ENCODE data around the gene TRMT2A. TPM values are rescaled to one million over a fixed set of nuclear protein-coding genes. Genes with fewer than 3 reads are reported as not detected.
"Not testable (repeated sequence)": the region's sequence is repeated elsewhere in the genome, so short reads cannot be mapped to it uniquely, and the experiment has no call there.

TRMT2A gene, protein sequence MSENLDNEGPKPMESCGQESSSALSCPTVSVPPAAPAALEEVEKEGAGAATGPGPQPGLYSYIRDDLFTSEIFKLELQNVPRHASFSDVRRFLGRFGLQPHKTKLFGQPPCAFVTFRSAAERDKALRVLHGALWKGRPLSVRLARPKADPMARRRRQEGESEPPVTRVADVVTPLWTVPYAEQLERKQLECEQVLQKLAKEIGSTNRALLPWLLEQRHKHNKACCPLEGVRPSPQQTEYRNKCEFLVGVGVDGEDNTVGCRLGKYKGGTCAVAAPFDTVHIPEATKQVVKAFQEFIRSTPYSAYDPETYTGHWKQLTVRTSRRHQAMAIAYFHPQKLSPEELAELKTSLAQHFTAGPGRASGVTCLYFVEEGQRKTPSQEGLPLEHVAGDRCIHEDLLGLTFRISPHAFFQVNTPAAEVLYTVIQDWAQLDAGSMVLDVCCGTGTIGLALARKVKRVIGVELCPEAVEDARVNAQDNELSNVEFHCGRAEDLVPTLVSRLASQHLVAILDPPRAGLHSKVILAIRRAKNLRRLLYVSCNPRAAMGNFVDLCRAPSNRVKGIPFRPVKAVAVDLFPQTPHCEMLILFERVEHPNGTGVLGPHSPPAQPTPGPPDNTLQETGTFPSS
- total RNA-seq (2014; rRNA removed; shearing (Covaris generic)) = 17.9 and 21.0 TPM in 2 replicates

DNA sequence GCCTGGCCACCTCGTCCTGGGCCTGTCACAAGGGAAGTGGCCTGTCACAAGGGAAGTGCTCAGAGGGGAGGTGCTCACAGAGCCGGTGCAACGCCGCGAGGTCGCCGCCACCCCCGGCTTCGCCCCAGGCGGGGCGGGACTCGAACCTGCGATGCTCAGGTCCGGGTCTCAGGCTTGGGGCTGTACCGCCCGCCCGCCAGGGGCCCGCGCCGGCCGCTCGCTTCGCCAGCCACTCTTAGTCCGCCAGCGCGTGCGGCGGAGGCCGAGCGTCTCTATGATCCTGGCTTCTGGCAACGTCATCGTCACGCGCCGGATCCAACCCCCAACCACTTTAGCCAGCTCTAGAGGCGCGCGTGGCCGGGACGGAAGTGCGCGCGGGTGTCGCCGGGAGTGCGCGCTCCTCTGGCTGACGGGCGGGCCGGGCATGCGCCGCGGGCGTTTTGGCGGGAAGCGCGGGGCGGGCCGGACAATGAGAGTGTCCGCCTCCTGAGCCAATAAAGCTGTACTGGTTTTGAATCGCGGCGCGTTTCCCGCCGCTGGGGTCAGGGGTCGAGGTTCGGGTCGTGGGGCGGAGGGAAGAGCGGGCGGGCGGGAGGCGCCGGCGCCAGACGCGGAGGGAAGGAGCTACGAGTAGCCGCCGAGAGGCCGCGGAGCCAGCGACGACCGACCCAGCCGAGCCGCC, at the start of gene TRMT2A:
Gene TRMT2A, minus strand, starts transcription at position 276 of the 682 bp plus-strand sequence. CDS start 320 bp downstream, outside the sequence.
- peak; percentile 93 for DNase-seq (ENCODE audit: low read depth)

DNA sequence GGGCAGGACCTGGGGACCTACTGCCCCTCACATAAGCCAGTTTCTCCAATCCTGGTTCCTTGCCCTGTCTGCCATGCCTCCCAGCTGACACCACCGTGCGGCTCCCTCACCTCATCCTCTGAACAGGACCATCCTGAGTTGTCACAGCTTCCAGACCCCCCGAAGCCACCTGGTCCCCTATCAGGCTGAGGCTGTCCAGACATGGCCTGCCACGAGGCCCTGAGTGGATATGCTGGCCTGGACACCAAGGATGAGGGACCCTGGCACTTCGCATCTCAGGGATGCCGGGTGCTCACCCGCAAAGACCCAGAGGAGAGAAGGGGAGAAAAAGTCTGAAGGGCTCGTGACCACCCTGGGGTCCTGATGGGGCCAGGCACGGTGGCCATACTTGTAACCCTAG, 49.7 kb upstream of the TRMT2A start:
- no peak for DNase-seq (ENCODE audit: low read depth)

DNA sequence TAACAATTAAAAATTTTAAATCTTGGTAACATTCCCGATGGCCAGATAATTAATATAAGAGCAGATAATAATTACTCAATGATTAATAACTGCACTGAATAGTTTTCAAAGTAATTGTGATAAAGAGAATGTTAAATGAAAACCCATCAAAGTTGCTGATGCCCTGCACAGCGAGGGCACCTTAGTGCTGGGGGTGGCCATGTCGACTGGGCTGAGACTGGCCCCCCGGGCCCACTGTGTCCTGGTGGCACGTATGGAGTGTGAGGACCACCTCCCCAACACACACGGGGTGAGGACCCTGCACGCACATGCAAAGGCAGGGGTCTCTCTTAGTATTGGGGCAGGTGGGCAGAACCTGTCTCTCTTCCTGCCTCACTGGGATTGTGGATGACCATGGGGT, 48.9 kb upstream of the TRMT2A start:
- DNase-seq (ENCODE audit: low read depth) = no peak

DNA sequence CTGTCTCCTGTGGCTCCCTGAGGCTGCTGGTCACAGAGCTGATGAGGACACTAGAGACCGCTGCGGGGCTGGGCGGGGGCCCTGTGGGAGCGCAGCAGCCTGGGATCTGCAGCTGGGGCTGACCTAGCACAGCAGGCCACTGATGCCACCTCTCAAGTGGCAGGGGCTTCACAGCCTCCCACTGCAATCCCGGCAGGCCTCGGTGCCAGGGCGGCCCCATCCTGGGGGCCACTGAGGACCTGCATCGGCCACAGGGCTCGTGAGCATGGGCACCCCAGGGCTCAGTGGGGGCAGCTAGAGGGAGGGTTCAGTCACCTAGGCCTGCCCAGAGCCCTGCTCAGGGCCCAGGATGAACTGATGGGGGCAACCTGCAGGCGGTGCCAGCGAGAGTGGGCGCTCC, 48.4 kb upstream of the TRMT2A start:
- DNase-seq (ENCODE audit: low read depth) = no peak

DNA sequence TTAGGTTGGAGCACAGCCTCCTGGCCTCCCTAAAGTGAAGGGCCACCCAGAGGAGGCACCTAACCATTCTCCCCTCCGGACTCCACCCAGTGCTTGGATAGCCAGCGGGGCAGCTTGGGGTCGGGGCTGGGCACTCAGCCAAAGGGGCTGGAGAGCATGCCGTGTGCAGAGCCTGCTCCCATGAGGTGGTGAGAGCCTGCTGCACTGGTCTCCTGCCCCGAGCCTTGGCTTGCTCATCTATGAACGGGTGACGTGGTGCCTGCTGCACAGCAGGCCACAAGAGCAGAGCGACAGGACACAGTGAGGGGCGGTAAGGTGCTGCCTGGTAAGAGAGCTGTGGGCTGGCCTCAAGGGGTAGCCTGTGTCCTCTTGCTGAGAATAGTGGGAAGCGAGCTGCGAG, 47.8 kb upstream of the TRMT2A start:
- DNase-seq (ENCODE audit: low read depth) = no peak

DNA sequence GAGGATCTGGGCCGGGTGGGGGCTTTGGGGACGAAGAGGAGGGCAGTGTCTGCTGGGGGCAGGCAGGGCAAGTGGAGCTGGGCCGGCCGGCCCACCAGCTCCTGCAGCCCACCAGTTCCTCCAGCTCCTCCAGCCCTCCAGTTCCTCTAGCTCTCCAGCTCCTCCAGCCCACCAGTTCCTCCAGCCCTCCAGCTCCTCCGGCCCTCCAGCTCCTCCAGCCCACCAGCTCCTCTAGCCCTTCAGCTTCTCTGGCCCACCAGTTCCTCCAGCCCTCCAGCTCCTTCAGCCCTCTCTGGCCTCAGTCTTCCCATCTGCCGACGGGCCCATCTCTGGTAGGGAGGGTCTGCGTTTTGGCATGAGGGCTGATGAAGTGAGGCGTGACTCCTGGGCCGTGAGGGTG, 43.0 kb upstream of the TRMT2A start:
- DNase-seq (ENCODE audit: low read depth) = no peak

DNA sequence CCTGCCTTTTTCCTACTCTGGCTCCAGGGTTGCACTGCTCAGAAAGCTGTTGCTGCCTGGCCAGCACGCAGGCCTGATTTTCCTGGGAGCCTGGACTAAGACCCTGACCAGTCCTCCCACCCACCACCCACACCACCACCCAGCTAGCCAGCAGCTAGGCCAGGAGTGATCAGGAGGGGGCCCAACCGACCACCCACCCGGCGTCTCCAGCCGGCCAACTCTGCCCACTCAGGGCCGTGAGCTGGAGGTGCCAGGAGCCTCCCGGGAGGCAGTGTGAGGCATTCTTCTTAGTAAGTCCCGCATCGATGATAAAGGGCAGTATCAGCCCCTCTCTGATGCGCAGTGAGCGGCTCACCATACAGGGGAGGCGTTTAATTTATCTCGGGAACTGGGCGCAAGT, 42.5 kb upstream of the TRMT2A start:
- not testable (repeated sequence) for DNase-seq (ENCODE audit: low read depth)

DNA sequence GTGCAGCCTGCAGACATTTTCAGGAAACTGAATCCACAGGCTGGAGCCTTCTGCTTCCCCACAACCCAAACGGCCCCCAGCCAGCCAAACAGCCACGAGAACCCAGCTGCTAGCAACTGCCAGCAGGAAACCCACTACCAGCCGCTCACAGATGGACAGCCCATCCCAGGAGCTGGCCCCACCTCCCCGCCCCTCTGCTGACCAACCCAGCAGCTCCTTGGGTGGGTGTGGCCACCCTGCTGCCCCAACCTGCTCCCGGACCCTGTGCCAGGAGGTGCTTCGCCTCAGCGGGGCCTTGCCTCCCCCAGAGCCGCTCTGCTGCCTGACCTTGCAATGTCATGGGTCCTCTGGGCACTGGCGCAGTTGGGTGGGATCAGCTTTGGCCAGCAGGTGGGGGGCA, 42.0 kb upstream of the TRMT2A start:
- no peak for DNase-seq (ENCODE audit: low read depth)

DNA sequence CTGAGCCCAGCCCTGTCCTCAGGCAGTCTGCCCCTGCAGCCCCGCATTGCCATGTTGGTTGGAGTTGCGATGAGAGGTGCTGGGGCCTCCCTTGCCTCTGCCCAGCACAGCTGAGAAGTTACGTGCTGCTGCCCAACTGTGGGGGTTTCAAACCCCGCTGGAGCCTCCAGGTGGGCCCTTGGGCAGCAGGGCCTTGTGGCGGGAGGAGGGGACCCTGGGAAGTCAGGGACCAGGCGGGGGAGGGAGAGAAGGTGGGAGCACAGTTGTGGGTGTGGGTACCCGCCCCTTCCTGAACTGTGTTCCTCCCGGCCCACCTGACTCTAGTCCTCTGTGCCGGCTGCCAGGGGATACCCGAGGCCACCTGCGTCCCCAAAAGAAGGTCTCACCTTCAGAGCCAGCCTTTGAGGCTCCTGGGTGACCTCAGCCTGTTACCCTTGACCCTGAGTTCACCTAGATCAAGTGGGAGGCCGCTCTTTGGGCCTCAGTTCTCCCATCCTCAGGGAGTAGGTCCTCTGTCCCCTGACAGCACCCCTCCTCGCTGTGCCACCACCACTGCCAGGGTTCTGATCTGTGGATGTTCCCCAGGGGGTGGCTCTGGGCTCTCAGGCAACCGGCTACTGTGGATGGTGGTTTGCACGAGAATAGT, 41.5 kb upstream of the TRMT2A start:
- no peak for DNase-seq (ENCODE audit: low read depth)

DNA sequence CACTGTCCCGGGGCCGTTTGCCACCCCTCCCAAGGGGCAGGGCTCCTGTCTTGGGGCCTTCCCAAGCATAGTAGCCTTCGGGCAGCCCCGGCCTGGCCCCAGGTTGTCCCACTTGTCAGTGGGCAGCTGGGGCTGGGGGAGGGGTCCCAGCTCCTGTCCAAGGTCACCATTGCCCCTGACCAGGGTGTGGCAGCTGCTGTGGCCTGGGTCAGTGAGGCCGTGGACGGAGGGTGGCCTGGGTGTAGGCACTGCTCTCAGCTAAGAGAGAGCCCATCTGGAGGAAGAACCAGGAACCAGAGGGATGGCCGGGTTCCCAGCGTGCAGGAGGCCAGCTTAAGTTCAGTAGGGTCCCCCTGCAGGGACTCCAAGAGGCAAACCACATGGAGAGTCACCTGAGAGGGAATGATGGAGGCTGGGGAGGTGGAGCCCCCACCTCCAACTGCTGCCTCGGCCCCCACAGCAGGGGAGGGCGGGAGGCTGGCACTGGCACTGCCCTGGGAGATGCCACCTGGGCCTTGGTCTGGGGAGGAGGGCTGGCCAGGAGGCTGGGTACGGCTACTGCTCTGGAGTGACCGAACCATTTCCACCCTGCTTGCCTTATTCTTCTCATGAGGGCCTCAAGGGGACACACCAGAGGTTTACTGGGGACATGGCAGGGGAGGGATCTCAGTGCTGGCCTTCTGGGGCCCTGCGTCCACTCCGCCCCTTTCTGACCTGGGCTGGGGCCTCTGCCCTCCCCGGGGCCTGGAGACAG, 40.6 kb upstream of the TRMT2A start:
- DNase-seq (ENCODE audit: low read depth) = no peak

DNA sequence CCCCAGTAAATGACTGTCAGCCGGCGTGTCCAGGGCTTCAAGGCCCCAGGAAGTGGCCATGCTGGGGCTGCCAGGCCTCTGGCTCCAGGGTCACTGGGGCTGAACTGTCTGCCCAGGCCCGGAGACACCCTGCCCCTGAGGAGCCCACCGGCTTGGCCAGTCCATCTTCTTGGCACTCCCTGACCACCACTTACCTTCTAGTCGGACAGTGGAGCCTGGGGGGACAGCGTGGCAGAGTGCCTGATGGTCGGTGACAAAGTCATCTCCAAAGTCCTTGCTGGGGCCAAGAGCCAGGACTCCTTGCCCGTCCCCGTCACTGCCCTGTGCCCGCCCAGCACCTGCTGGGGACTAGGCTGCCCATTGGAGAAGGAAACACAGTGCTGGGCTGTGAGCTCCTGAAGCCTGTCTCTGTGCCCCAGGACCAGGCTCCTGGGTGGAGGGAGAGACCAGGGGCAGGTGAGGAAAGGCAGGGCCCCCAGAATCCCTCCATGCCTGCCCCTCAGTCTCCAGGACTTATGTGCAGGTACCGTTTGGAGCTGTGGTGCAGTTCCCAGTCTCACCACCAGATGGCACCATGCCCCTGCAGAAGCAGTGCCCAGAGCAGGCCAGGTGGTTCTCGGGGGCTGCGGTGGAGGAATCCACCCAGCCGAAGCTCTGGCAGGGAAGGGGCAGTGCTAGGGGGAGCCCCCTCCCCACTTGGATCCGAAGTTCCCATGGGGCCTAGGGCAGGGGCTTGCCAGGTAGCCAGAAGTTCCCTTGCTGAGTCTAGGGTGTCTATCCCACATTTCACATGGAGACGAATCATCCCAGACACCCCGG, 39.8 kb upstream of the TRMT2A start:
- peak; percentile 48 for DNase-seq (ENCODE audit: low read depth)

DNA sequence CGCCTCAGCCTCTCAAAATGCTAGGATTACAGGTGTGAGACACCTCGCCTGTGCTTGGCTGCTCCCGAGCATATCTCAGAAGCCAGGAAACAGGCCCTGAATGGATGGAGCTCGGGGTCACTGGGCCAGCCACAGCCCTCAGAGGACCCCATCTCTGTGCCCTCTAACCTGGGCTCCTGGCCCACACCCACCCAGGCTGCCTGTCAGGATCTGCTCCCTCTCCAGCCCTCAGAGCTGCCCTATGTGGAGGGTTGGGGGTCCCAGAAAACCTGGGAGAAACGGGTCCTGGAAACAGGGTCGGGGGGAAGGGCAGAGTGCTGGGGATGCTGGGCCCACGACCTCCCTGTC, 39.0 kb upstream of the TRMT2A start:
- DNase-seq (ENCODE audit: low read depth) = no peak

DNA sequence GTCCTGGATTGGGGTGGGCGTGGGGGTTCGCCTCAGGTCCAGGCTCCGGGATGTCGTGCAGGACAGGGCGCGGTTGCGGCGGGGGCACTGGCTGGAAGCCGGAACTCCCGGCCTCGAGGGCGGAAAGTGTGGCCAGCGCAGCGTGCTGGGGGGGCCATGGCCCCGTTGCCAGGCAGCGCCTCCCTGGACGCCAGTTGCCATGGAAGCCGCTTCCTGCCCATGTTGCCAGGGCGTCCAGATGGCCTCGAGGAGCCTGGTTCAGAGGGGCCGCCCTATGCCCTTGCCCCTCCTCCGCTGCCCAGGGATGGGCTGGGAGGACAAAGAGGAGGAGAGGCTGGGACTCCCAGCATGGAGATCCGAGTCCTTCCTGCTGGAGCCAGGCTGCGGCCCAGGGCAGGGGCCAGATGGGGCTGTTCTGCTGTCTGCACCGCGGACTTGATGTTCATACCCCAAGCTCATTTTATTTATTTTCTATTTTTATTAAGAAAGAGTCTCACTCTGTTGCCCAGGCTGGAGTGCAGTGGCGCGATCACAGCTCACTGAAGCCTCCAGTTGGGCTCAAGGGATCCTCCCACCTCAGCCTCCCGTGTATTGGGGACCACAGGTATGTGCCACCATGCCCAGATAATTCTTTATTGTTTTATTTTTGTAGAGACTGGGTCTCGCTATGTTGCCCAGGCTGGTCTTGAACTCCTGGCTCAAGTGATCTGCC, 38.5 kb upstream of the TRMT2A start:
- DNase-seq (ENCODE audit: low read depth) = peak; percentile 78

DNA sequence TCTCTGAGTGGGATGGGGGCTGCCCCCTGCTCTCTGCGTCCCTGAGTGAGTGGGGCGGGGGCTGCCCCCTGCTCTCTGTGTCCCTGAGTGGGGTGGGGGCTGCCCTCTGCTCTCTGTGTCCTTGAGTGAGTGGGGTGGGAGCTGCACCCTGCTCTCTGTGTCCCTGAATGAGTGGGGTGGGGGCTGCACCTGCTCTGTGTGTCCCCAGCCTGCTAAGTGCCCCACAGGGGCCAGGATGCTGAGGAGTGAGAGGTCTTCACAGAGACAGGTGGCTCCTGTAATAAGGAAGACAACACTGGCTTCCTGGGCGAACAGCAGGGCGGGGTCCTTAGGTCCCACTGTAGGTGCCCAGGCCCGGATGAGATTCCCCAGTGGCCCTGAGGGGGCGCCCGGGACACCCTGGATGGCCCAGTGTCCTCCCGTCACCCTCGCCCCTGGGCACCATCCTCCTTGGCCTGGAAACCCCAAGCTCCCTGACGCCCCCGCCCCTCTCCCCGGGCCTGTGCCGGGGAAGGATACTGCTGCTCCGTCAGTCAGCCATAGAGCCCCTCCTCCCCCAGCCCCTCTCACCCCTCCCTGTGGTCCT, 37.7 kb upstream of the TRMT2A start:
- DNase-seq (ENCODE audit: low read depth) = no peak

DNA sequence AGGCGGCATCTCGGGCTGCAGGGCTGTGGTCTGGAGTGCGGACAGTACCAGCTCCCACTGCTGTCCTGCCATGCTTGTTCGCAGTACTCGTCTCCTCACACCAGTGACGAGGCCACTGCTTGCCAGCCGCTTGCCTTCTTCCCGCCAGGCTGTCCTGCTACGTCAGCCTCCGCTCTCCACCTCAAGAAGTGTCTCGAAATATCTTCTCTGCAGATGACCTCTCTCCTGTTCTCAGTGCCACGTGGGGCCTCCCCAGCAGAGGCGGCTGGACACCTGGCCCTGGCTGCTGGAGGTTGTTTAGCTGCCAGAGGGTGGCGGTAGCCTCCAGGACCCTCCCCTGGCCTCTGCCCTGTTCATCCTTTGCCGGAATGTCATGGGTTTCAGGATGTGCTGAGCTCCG, 36.9 kb upstream of the TRMT2A start:
- no peak for DNase-seq (ENCODE audit: low read depth)

DNA sequence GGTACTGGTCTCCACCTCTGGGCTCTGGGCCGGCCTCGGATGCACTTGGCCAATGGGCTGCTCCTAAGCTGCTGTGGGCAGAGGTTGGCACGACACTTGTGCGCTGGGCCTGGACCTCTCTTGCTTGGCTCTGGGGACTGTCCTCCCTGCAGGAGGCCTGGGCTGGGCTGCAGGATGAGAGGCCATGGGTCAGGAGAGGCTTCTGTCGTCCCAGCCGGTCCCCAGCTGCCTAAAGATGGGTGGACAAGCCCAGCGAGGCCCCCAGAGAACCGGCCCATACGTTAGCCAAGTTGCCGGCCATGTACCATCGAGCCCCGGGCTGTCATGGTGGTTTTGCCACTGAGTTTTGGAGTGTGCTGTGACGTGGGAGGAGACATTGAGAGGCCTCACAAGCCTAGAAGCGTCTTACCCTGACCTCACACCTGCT, 35.5 kb upstream of the TRMT2A start:
- DNase-seq (ENCODE audit: low read depth) = no peak

DNA sequence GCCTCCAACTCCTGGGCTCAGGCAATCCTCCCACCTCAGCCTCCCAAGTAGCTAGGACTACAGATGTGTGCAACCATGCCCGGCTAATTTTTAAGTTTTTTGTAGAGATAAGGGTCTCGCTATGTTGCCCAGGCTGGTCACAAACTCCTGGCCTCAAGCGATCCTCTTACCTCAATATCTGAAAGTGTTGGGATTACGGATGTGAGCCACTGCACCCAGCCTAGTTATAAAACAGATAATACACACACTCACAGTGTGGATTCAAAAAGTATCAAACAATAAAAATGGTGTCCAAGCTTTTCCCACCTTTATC, 34.2 kb upstream of the TRMT2A start:
- no peak for DNase-seq (ENCODE audit: low read depth)

DNA sequence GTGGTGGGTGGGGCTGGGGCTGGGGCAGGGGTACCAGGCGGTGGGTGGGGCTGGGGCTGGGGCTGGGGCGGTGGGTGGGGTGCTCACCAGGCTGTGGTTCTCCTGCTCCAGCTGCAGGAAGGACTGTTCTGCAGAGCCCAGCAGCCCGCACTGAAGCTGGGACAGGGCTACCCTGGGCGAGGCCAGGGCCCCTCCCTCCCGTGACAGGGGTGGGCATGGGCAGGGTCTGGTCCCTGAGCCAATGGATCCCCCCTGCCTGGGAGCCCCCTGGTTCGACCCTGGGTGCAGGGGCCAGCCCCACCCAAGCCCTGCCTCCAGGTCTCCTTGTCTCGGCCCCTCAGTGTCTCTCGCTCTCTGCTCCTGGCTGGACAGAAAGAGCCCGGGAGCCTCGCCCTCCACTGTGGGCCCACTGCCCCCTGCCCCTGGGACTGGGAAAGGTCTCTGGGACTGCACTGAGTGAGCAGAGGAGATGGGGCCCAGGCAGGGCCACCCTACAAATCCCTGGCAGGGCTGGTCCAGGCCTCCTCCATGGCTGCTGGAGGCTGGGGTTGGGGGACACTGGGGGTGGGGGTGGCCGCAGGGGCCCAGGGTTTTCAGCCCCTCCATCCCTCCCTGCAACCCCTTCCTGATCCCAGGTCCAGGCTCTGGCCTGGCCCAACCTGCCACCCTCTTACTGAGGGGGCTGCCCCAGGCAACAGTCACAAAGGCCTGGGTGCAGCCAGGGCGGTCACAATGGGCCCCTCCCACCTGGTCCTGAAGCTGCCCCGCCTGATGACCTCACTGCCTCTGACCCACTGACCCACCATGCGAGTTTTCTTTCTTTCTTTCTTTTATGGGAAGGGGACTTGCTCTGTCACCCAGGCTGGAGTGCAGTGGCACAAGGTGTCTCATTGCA, 33.6 kb upstream of the TRMT2A start, which contains the start of gene CCDC188:
Gene CCDC188, minus strand, starts transcription at position 675 of the 895 bp plus-strand sequence. Its CDS starts 69 bp downstream, at position 606.
- DNase-seq (ENCODE audit: low read depth) = no peak
